MV-4-11 (cell line): ENCODE results near the gene FADD.

ENCODE experiments used
- DNase-seq: peaks from one replicate; lab custom pipeline; 2025; lab: John Stamatoyannopoulos, UW

The FADD gene

GRCh38 chr11:70233511-70233934, 30.4 kb downstream of the FADD start:
- DNase-seq: no peak

GRCh38 chr11:70233962-70234361, 30.9 kb downstream of the FADD start:
- DNase-seq: no peak

- no peak for DNase-seq
These were observed 37.2 kb downstream of the FADD start for GRCh38 chr11:70240337-70240736.

GRCh38 chr11:70241709-70242108, 38.6 kb downstream of the FADD start:
- DNase-seq: no peak

- no peak for DNase-seq
These were observed 39.8 kb downstream of the FADD start for GRCh38 chr11:70242885-70243284.

- no peak for DNase-seq
These were observed 41.0 kb downstream of the FADD start for GRCh38 chr11:70243912-70244652.

GRCh38 chr11:70244698-70245097, 41.6 kb downstream of the FADD start:
- DNase-seq: no peak

GRCh38 chr11:70246196-70246595, 43.1 kb downstream of the FADD start:
- no peak for DNase-seq

GRCh38 chr11:70247042-70247709, 44.1 kb downstream of the FADD start:
- DNase-seq: peak; percentile 6

GRCh38 chr11:70247710-70248072, 44.6 kb downstream of the FADD start:
- DNase-seq: no peak

GRCh38 chr11:70250876-70251658, 48.0 kb downstream of the FADD start:
- no peak for DNase-seq

GRCh38 chr11:70251659-70252321, 48.7 kb downstream of the FADD start:
- no peak for DNase-seq

- no peak for DNase-seq
These were observed 49.7 kb downstream of the FADD start for GRCh38 chr11:70252844-70253243.

- DNase-seq: no peak
These were observed 52.5 kb downstream of the FADD start for GRCh38 chr11:70255477-70256116.
